Psoas muscle (tissue), 8 donors: ENCODE data around the gene BRCC3. TPM values are rescaled to one million over a fixed set of nuclear protein-coding genes. Genes with fewer than 3 reads are reported as not detected.

Source experiments
- ATAC-seq, 4 donors: fragments of 200-7000 bp; cut with Tn5 transposase; one replicate each; pipeline ENCODE4 v1.9.1; 2020; ENCODE audit warnings: moderate library complexity in 3 of 4, mild to moderate bottlenecking in 2 of 4
- DNase-seq, 2 donors: peaks; one replicate each; pipeline ENCODE4 v3.0.0-alpha.2; 2020
- H3K27ac ChIP-seq: fragments of 200-600 bp; one replicate; pipeline ENCODE4 v1.8.0; 2022
- H3K27me3 ChIP-seq, 3 donors: fragments of 200-600 bp in 1 of 3; one replicate each; pipeline versions ENCODE4 v1.6.1 to v1.8.0; 2013 to 2022; ENCODE audit warnings: low read length in 2 of 3, mild to moderate bottlenecking in 2 of 3, moderate library complexity in 1 of 3; ENCODE audit not compliant: insufficient read depth in 3 of 3
- H3K36me3 ChIP-seq, 2 donors: fragments of 200-600 bp in 1 of 2; one replicate each; pipeline versions ENCODE4 v1.6.1 to v1.8.0; 2013 to 2022; ENCODE audit warnings: low read depth in 1 of 2, mild to moderate bottlenecking in 1 of 2, moderate library complexity in 1 of 2; ENCODE audit not compliant: insufficient read depth in 1 of 2
- H3K4me1 ChIP-seq: fragments of 200-600 bp; one replicate; pipeline ENCODE4 v1.8.0; 2022
- H3K4me3 ChIP-seq: fragments of 200-600 bp; one replicate; pipeline ENCODE4 v1.8.0; 2022; ENCODE audit warnings: mild to moderate bottlenecking
- H3K9me3 ChIP-seq: fragments of 200-600 bp; one replicate; pipeline ENCODE4 v1.8.0; 2022
- WGBS, 3 donors: extraction: QIAGEN DNeasy Blood & Tissue Kit; methylation state at CpG; one replicate each; pipeline versions ENCODE4 v1.1.6 to v1.1.7; 2013; 5-methylcytosine and 5-hydroxymethylcytosine counted together
- intact Hi-C, 2 donors: fragments of 100-400 bp; cut with DNase I; formaldehyde crosslinking; loops; one replicate each; pipeline versions ENCODE4 v1.11.0 to v1.14.2; 2022
- long read RNA-seq, 2 donors: library from polyadenylated mRNA; unstranded; transcript quantifications; one replicate each; pipeline ENCODE4 v2.0.0, GENCODE V29; 2021
- polyA plus RNA-seq, 3 donors: library from polyadenylated mRNA; stranded (reverse); fragments of 200-250 nt; gene quantifications; one replicate each; pipeline ENCODE4 v1.2.3, GENCODE V29; 2013
- total RNA-seq, 4 donors: library from RNA; stranded (reverse); fragmentation: NEBNext Ultra II Directional in 2 of 4; extraction: Animal tissue kit (Norgen Biotek cat#: 25700) in 2 of 4; gene quantifications; one replicate each; pipeline versions ENCODE4 v1.2.1 to v1.2.4, GENCODE V29; 2021 to 2023
- TF ChIP-seq, protein P1 (sequence below): fragments of 200-600 bp; IDR thresholded peaks from one replicate; pipeline ENCODE4 v1.8.0; 2022; ENCODE audit warnings: antibody characterized with exemption
- donor health status: healthy with polysubstance abuse.
- donor health status: DM: no; HTN: no; CAD: no; lungs with moderate emphysema.
- donor health status: Bipolar disorder and iron deficiency.
- donor health status: healthy.
- donor health status: DM: yes; HTN: yes; CAD: no.
- donor health status: DM: no; HTN: no; CAD: no.
- donor health status: DM: no; HTN: no; CAD: no.
- donor health status: DM: yes; HTN: yes; CAD: no.

BRCC3 gene
- total RNA-seq (10 to 100 TPM; 12.9 to 16.8 (median 15.2) TPM), polyA plus RNA-seq (10 to 100 TPM in 1 of 3 donors, 1 to 10 TPM in 2; 7.3 to 18.2 (median 8.4) TPM)
- long read RNA-seq, donor 1, transcript BRCC3-208 (10 exons, 2,694 nt), result major isoform, 8 of 14 reads
- long read RNA-seq, donor 1, partial matches to known transcripts, result 0 of 14 reads
- long read RNA-seq, donor 1, other reads (novel, unspliced or antisense), result 4 of 14 reads
- long read RNA-seq, donor 2, transcript BRCC3-208 (10 exons, 2,694 nt), result major isoform, 10 of 22 reads
- long read RNA-seq, donor 2, partial matches to known transcripts, result 0 of 22 reads
- long read RNA-seq, donor 2, other reads (novel, unspliced or antisense), result 12 of 22 reads

DNA sequence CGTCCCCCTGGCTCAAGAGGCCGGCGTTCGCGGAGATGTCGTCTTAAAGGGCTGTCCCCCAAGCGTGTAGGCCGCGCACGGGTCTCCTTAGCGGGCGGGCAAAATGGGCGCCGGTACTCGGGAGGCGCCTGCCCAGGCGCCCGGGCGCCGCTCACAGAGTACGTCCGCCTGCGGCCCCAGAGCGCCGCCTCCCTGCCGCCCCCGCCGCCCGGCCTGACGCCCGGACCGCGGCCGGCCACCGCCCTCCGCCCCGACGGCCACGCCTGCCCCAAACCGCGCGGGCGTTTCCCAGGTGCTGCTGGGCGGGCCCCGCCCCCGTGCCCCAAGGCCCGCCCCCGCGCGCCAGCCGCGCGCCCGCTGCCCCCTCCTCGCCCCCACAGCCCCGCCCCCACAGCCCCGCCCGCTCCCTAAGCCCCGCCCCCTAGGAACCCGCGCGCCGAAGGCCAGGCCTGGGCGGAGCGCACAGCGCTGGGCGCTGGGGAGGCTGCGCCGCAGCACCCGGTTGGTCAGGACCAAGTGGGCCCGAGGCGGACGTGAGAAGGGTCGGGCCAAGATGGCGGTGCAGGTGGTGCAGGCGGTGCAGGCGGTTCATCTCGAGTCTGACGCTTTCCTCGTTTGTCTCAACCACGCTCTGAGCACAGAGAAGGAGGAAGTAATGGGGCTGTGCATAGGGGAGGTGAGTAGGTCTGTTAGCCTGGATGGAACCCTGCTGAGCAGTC lies at the start of gene BRCC3, which contains the start of the genes CMC4 and MTCP1:
Gene BRCC3, plus strand, starts transcription at position 534 of the 719 bp plus-strand sequence. Its CDS starts 20 bp downstream, at position 554.
Gene CMC4, minus strand, starts transcription at position 162 of the 719 bp plus-strand sequence. CDS start 7,113 bp downstream, outside the sequence.
Gene MTCP1, minus strand, starts transcription at position 162 of the 719 bp plus-strand sequence. CDS start 5,126 bp downstream, outside the sequence.
- 1 to 43% (median 1%) methylated on average over 31 to 52 of the region's 81 CpGs for WGBS, 3 donors
- H3K27ac ChIP-seq, result peak within 1 kb of the TSS; percentile 86
- TF ChIP-seq, protein P1, sequence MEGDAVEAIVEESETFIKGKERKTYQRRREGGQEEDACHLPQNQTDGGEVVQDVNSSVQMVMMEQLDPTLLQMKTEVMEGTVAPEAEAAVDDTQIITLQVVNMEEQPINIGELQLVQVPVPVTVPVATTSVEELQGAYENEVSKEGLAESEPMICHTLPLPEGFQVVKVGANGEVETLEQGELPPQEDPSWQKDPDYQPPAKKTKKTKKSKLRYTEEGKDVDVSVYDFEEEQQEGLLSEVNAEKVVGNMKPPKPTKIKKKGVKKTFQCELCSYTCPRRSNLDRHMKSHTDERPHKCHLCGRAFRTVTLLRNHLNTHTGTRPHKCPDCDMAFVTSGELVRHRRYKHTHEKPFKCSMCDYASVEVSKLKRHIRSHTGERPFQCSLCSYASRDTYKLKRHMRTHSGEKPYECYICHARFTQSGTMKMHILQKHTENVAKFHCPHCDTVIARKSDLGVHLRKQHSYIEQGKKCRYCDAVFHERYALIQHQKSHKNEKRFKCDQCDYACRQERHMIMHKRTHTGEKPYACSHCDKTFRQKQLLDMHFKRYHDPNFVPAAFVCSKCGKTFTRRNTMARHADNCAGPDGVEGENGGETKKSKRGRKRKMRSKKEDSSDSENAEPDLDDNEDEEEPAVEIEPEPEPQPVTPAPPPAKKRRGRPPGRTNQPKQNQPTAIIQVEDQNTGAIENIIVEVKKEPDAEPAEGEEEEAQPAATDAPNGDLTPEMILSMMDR, result no peak
- H3K36me3 ChIP-seq, result peaks cover 0 to 18% of the 10 kb centered on the region in 2 donors
- H3K9me3 ChIP-seq, result no peaks in the 10 kb centered on the region
- peaks cover 7% of the 10 kb centered on the region for H3K4me1 ChIP-seq
- no peaks in the 10 kb centered on the region for H3K27me3 ChIP-seq
- peak; percentile 79 to 88 for DNase-seq
- ATAC-seq, result peak; percentile 91 to 94 (median 92)
- intact Hi-C loops, result loop anchor here (2.0 to 5.0 kb wide), 2 partner anchors 42 to 44 kb away; partner anchors contain the start of gene FUNDC2 (in 1 of the 2)
- H3K4me3 ChIP-seq, result peak within 1 kb of the TSS; percentile 68

DNA sequence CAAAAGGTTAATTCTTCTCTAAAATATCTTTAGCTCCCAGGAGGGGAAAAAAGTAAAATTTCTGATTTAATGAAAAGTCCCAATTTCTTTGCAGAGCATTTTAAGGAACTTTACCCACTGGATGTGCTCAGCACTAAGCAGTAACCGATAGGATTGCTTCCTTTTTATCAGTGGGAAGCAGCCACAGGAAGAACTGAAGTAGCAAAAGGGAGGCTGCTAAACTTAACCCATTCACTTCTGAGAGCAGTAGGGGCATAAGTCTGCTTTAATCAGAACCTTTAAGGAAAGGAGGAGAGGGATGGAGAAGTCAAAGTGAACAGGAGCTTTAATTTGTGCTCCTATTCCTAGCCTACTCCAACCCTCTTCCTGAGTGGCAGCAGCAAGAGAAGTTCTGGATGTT lies 48.7 kb upstream of the BRCC3 start, which contains the start of gene F8:
Gene F8, minus strand, starts transcription at position 139 of the 400 bp plus-strand sequence. CDS start 171 bp downstream, outside the sequence.
- DNase-seq (no peak), ATAC-seq (no peak)
- Histone ChIP-seq H3K36me3 (no peaks in the 10 kb centered on the region), H3K4me1 (no peaks in the 10 kb centered on the region), H3K27ac (peak within 1 kb of the TSS; percentile 33), H3K27me3 (no peaks in the 10 kb centered on the region), H3K4me3 (peak within 1 kb of the TSS; percentile 45), H3K9me3 (no peaks in the 10 kb centered on the region)
- 11 to 22% (median 20%) methylated on average over 1 of the region's 1 CpG for WGBS, 3 donors
- TF ChIP-seq, protein P1, result no peak
- intact Hi-C loops, result no loop called here

DNA sequence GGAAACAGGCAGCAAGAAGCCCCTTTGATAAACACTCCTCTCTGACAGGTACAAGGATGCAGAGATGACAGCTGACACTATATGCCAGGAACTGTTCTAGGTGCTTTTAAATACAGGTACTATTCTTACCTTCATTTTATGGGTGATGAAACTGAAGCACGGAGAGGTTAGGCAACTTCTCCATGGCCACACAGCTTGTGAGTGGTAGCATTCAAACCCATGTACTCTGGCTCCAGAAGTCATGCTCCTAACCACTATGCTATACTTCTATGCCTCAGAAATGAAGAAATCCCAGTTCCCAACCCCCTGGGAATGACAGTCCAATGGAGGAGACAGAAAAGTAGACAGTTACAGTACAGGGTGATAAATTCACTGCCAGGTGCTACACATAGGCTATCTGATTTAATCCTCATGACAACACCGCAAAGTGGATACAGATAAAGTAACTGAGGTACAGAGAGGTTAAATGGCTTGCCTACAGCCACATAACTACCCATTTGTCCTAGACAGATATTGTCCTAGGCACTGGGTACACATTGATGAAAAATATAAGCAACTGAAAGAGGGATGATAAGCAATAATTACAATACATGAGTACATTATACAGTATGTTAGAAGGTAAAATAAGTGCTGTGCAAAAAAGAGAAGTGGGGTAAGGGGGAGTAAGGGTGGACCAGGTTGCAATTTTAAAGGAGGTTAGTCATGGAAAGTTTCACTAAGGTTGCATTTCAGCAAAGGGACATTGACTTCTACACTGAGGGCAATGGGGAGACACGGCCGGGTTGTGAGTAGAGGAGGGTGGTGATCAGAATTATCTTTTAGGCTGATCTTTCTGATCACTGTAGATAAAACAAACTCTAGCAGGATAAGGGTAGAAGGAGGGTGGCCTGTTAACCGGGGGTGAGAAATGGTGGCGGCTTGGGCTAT lies 47.1 kb upstream of the BRCC3 start:
- intact Hi-C loops, result no loop called here
- H3K27me3 ChIP-seq, result no peaks in the 10 kb centered on the region
- TF ChIP-seq, protein P1, result no peak
- ATAC-seq (no peak), DNase-seq (no peak)
- no peaks in the 10 kb centered on the region for H3K9me3 ChIP-seq
- WGBS, 3 donors, result 83 to 93% (median 90%) methylated on average over 6 of the region's 6 CpGs
- no peak overlapping the region for H3K27ac ChIP-seq
- no peaks in the 10 kb centered on the region for H3K4me1 ChIP-seq
- H3K4me3 ChIP-seq, result no peak overlapping the region
- H3K36me3 ChIP-seq, result no peaks in the 10 kb centered on the region

DNA sequence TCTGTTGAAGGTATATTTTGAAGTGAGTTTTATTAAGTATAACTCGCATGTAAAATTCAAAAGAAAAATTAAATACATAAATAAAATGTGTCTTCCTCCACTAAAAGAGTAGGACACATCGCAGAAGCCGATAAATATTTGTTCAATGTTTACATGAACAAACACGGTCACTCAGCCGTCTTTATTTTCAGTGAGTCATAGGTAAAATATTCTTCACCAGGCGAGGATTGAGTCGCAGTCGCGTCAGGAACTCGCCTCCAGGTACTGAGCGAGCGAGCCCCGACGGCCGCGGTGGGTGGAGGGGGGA lies 44.9 kb upstream of the BRCC3 start:
- Histone ChIP-seq H3K27me3 (no peaks in the 10 kb centered on the region), H3K4me1 (no peaks in the 10 kb centered on the region), H3K4me3 (peak overlapping the region; percentile 76), H3K9me3 (no peaks in the 10 kb centered on the region), H3K36me3 (no peaks in the 10 kb centered on the region), H3K27ac (peak overlapping the region; percentile 95)
- 0 to 43% (median 0%) methylated on average over 16 of the region's 16 CpGs for WGBS, 3 donors
- DNase-seq (no peak), ATAC-seq (no peak)
- TF ChIP-seq, protein P1, result no peak
- intact Hi-C loops, result loop anchor here in 1 of 2 donors (5.0 kb wide), 1 partner anchor 46 kb away; the partner anchor contains the start of genes BRCC3, CMC4 and MTCP1
